ENCODE data around the gene EPB41L5.
A peak's percentile ranks its signal among the peaks of the same experiment; 100 is the strongest.
"Not testable (repeated sequence)": the region's sequence is repeated elsewhere in the genome, so short reads cannot be mapped to it uniquely, and the experiment has no call there.

The EPB41L5 gene

DNA sequence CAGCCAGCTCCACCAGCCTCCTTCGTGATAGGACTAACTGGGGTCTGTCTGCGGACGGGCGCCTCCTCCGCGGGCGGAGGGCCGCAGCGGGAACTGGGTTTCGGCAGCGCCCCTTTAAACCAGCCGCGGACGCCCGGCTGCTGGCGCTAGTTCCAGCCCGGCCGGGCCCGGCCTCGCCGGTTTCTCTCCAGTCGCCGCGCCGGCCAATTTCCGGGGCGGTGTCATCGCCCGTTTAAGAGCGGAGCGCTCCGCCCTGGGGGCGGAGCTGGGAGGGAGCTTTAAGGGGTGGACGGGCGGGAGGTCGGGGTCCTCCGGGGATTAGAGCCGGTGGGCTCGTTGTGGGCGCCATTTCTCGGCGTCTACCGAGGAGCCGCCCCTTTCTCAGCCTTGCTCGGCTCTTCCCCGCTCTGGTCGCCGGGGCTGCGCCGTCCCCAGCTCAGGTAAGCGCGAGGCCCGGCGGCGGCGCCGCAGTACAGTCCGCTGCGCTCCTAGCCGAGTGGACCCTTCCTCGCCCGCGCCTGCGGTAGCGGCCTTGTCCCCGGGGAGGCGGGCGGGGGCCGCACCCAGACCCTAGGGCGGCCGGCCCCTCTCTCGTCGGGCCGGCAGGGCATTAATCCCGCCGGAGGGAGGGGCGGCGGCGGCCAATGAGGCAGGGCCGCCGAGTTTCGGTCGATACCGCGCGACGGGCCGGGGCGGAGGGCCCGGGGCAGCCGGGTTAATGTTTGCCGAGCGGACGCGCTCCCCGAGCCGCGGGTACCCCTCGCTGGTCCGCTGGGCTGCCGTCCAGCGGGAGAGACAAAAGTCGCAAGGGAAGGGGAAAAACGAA lies at the start of gene EPB41L5:
EPB41L5 (plus strand) TSS at position 307 of the 826 bp plus-strand sequence. CDS start 6,008 bp downstream, outside the sequence.
- DNase-seq: peak; percentile 84

DNA sequence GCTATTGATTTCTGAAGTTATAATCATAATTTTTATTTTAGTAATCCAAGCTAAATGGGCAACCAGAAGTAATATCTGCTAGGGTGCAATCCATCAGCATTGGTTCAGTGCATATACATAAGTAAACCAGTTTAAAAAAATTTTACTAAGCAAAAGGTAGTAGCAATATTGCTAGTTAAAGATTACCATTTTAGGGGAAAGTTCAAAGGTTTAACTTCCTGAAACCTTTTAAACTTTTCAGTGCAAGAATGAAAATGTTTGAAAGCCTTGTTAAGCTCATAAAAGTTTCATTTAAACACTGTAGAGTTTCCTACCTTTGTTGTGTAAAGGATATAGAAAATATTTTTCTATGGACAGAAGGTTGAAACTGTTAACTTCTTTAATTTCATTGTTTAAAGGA lies 31.0 kb upstream of the EPB41L5 start:
- DNase-seq: no peak

DNA sequence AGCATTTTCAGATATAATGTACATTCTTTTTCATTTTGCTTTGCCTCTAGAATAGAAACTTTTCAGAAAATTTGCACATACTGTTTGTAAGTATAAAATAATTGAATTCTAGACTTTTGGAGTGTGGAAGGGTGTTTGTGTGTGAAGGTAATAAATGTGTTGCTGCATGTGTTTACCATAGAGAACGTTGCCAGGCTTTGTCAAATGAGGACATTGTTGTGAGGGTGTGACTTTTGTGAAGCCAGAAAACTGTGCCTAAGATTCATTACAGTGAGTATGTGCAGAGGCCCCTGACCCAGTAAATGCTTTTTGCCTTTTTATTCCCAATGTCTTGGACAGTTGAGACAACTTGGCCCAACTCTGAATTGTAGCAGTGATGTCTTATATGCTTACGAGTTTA lies 30.4 kb upstream of the EPB41L5 start:
- DNase-seq: no peak

DNA sequence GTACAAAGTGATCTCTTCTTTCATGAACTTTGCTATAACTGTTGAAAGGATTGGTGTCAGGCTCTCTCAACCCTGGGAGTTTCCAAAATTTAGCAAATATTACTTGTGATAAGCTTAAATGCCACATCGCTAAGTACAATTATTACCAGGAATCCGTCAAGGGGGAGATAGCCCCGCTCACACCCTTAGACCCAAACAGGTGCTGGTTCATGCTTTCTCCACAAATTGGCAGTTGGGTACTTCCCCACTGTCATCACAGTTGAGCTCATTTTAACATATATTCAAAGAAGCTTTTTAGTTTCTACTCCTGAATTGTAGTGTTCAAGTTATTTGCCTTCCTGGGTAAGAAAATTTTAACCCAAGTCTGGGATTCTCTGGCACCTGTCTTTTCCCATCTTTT lies 29.8 kb upstream of the EPB41L5 start:
- DNase-seq: no peak

DNA sequence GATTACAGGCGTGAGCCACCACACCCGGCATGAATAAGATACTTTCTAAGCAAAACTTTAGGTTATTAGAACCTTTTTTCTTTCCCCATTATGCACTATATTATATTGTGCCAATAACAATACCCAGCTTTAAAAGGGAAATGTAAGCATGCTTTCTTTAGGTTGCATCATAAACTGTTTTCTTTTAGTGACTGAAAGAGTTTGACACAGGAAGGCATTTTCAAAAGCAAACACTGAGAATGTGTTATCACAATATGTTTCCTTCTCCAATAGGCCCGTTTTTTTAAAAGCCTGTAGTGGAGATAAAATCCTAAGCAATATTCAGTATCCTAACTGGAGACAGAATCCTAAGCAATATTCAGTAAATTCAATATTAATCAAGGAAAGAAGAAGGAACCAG lies 16.7 kb upstream of the EPB41L5 start:
- no peak for DNase-seq

DNA sequence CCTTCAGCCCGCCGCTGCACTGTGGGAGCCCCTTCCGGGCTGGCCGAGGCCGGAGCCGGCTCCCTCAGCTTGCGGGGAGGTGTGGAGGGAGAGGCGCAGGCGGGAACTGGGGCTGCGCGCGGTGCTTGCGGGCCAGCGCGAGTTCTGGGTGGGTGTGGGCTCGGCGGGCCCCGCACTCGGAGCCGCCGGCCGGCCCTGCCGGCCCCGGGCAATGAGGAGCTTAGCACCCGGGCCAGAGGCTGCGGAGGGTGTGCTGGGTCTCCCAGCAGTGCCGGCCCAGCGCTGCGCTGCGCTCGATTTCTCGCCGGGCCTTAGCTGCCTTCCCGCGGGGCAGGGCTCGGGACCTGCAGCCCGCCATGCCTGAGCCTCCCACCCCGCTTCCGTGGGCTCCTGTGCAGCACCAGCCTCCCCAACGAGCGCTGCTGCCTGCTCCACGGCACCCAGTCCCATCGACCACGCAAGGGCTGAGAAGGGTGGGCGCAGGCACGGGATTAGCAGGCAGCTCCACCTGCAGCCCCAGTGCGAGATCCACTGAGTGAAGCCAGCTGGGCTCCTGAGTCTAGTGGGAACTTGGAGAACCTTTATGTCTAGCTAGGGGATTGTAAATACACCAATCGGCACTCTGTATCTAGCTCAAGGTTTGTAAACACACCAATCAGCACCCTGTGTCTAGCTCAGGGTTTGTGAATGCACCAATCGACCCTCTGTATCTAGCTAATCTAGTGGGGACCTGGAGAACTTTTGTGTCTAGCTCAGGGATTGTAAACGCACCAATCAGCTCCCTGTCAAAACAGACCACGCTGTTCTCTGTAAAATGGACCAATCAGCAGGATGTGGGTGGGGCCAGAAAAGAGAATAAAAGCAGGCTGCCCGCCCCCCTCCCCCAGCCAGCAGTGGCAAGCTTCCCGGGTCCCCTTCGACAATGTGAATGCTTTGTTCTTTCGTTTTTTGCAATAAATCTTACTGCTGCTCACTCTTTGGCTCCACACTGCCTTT lies 15.7 kb upstream of the EPB41L5 start:
- DNase-seq: not testable (repeated sequence)

DNA sequence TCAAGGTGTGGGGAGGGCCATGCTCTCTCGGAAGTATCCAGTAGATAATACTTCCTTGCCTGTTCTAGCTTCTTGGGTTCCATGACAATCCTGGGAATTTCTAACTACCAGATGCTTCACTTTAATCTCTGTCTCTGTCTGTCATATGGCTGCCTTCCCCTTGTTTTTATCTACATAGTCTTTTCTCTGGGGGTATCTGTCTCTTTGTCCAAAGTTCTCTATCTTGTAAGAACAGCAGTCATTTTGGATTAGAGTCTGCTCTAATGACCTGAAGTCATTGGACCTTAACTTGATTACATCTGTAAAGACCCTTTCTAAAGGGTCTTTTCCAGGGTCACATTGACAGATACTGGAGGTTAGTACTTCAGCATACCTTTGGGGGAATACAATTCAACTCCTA lies 11.4 kb upstream of the EPB41L5 start:
- no peak for DNase-seq

DNA sequence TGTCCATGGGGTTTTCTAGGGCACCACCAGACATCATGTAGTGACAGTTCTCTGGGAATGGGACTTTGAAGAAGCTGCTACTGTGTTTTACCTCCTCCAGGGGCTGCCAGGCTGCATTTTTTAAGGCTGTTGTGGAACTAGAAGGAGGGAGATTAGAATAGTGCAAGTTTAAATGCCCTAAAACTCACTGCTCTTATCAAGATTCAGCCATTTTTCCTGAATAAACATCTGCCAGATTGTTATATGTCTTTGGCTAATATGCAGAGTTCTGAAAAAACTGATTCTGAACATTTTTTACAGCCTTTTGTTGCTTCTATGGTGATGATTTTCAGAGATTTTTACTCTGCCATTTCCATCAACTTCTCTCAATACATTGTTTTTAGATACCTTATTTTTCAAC lies 8.6 kb upstream of the EPB41L5 start:
- DNase-seq: no peak

DNA sequence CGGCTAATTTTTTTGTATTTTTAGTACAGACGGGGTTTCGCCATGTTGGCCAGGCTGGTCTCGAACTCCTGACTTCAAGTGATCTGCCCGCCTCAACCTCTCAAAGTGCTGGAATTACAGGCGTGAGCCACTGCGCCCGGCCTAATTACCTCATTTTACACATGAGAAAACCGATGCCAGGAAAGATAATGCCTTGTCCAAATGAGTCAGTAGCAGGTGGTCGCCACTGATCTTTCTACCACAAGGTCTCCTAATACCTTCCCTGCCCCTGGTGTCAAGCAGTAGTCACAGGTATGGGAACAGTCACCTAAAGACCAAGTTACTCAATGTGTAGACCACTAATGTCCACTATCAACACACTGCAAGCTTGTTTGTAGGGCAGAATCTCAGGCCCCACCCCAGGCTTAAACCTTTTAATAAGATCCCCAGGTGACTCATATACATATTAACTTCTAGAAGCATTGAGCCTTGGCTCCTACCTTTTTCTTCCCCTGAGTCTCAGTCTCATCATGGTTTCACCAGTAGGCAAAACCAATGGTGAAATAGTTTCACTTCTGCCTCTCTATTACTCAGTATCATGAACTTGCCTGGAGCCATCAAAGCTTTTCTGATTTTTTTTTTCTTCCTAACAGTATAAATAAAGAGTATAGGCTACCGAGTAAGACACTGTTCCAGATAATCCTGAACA lies 6.9 kb upstream of the EPB41L5 start:
- DNase-seq: no peak

DNA sequence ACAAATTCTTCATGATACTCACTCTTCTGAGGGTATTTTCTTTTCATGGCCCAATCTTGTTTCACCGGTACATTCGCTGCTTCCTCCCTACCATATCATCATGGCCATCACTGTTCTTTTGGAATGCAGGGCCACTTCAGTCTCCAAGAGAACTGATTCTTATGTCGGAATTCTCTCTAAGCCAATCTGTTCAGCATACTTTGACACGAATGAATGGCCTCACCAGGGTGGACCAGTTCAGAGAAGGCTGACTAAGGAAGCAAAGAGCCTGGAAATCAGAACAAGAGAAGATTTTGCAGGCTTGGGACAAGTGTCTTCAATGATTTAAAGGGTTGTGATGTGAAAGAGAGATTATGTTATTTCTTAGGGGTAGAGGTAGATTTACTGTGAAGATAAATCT lies 5.0 kb upstream of the EPB41L5 start:
- DNase-seq: no peak

DNA sequence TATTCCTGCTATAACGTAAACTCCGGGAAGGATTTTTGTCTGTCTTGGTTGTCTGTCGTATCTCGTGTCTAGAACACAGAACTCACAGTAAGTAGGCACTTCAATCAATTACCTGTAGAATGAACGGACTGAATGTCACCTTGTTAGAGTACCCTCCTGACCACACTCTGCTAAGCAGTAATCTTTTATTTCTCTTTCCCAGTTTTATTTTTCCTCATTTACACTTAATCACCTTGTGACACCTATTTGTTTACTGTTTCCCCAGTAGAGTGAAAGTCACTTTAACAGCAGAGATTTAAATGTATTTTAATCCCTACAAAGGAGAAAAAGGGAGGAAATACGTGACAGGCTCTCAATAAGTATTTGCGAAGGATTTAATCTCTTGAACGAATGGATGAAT lies 514 bp upstream of the EPB41L5 start:
- no peak for DNase-seq

DNA sequence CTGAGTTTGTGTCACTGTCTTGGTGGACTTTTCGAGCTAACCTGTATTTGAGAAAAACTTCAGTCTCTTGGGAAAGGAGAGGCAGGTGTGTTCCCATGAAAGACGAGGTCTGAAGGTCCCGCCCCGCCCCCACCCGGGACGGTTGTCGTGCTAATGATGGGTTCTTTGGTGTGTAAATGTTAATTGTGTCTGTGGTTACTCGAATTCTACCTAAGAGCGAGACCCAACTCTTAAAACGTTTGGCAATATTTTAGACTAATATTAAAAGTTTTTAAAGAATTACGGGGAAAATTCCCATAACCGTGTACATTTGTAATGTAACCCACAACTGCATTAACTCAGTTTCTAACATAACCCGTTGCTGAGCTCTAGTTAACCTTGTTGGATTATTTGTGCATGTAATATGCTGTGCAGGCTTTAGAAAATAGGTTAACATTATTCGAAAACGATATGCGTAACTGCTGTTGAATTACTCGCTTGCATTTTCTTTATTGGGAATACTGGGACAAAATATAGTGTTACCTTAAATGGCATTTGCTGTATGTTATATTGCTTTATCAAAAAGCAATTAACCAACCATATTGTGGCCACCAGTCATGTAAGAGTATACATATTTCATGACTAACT lies 833 bp downstream of the EPB41L5 start:
- DNase-seq: peak; percentile 26

DNA sequence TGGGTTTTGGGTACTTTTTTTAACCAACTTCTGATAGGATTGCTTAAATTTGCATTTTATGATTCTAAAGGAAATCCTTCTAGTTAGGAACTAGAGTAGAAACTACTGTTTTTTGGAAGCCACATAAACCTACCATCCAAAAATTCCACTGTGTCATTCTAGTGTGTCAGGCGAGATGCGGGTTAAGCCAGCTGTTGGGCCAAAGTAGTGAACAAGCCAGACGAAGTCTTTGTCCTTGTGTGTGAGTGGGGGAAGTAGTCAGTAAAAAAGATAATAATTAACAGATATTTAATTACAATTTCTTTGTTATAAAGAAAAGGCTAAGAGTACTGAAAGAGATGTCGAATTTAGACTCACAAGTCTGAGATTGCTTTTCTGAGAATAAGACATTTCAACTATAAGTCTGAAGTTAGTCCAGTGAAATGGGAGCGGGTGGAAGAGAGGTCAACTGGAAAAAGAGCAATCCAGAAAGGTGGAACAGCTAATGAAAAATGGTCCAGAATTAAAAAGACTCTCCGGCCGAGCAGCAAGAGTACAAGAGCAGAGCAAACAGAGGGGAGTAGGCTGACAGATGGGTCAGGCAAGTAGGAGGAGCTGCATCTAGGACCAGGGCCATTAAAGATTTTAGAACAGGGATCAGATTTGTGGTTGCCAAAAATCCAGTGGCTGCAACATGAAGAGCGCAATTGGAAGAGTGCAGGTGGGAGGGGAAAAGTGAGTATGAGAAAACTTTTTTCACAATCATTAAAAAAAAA lies 1.5 kb downstream of the EPB41L5 start:
- no peak for DNase-seq

DNA sequence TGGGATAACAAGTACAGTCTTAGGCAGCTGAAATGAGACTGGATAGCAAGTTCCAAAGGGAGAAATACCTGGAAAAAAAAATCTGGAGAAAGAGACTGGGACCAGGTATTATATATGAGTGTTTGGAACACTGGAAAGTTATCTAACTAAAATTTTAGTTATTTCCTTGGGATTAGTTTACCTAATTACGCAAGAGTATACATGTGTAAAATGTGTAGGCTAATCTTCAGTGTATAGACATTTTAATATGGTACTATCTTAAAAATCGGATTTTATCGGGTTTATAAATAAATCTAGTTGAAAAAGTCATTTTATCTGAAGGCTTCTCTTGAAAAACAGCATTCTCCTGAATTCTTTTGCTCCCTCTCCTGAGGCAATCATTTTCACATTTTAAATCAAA lies 3.9 kb downstream of the EPB41L5 start:
- DNase-seq: no peak

DNA sequence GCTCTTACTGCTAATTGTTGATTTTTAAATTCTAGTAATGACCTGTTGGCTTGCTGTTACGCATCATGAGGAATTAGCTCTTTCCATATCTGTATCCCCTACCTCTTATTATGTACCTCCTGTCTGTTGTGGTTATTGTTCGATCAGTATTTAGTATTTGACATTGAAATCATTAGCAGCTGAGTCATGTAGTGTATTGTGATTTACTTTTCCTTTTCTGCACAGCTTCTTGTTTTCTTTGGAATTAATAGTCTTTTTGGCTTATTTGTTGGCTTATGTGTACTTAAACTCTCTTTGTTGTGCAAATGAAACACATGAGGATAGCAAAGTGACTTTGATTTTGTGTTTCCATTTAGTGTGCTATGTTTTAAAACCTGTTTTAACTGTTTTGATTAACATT lies 4.3 kb downstream of the EPB41L5 start:
- no peak for DNase-seq

DNA sequence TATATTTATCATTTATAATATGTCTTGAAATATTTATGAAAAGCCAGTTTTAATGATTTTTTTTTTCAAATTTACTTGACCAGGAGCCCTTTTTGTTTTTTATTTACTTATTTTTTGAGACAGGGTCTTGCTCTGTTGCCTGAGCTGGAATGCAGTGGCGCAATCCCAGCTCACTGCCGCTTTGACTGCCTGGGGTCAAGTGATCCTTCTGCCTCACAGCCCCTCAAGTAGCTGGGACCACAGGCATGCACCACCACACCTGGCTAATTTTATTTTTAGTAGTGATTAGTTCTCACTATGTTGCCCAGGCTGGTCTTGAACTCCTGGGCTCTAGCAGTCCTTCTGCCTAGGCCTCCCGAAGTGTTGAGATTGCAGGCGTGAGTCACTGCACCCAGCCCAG lies 5.7 kb downstream of the EPB41L5 start:
- no peak for DNase-seq

DNA sequence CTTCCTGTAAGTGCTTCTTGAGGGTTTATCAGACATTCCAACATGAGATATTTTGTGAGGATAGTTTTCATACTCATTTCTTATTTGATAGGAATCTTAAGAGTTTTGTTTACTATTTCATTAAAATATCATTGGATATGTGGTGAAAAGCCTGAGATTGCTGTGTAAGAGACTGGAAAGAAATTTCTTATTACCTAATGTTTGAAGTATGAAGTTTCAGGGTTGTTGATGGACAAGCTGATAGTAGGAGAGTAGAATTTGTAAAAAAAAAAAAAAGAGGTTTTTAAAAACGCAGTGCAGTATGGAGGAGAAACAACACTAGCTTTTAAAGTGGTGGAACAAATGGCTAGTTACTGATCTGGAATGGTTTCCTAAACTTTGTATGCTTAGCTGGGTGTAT lies 7.7 kb downstream of the EPB41L5 start:
- DNase-seq: no peak

DNA sequence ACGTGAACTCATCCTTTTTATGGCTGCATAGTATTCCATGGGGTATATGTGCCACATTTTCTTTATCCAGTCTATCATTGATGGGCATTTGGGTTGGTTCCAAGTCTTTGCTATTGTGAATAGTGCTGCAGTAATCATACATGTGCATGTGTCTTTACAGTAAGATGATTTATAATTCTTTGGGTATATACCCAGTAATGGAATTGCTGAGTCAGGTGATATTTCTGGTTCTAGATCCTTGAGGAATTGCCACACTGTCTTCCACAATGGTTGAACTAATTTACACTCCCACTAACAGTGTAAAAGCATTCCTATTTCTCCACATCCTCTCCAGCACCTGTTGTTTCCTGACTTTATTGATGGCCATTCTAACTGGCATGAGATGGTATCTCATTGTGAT lies 9.6 kb downstream of the EPB41L5 start:
- DNase-seq: not testable (repeated sequence)

DNA sequence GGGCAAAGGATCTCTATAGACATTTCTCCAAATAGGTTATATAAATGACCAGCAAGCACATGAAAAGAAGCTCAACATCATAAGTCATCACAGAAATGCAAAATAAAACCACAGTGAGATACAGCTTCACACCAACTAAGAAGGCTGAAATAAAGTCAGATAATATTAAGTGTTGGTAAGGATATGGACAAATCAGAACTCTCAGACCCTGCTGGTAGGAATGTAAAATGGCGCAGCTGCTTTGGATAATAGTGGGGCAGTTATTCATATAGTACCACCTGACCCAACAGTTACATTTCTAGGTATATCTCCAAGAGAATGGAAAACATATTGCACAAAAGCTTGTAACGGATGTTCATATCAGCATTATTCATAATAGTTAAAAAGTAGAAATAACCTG lies 14.0 kb downstream of the EPB41L5 start:
- no peak for DNase-seq

DNA sequence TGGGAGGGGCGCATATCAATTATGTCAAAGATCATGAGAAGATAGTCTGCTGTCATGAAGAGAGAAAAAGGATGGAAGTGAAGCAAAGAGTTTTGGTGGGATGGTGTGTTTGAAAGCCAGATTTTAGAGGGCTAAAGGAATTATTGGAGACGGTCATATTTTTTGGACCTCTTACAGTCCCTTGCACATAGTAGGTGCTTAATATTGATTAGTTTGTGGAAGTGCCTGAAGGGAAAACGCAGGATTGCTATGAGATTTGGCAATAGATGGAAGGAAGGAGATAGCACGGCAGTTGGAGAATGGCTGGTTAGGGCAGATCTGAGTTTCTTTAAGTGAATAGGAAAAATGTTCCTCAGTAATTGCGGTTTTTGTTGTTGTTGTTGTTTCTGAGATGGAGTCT lies 15.9 kb downstream of the EPB41L5 start:
- DNase-seq: no peak

DNA sequence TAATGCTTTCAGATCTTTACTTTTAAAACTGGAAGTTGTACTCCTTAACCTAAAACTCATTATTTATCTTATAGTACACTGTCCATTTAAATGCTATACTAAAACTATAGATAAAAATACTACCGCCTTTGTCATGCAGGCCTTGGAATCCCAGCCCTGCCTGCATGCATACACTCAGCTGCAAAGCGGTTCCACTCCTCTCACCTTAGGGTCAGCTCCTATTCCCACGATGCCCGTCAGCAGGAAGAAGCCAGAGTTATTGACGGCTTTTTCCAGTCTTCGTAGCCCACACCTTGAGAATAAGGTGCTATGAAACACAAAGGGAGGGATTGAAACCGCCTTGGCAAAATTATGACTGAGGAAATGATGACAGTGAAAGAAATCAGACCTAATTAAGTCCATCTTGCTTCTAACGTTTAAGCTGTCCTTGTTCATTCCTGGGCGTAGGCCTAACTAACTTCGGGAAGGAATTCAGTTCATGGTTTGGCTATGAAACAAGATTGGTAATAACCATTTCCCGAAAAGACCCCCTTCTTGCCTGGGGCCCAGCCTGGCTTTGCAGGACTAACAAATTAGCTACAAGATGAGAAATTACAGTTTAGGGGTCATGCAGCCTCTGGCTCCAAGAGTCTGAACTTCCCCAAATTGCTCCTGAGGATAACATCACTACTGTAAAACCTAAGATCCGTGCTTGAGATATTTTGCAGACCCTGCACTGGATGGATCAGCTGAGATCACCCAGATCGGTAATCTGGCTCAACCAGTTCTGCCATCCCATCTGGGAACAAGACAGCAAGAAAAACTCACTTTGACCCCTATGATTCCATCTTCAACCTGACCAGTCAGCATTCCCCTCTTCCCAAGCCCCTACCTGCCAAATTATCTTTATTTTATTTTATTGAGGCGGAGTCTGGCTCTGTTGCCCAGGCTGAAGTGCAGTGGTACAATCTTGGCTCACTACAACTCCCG lies 17.1 kb downstream of the EPB41L5 start:
- no peak for DNase-seq

All from CD4-positive, alpha-beta T cell treated with Interleukin-6 for 4 hours (primary cell).